Activated CD4-positive, alpha-beta T cell treated with anti-CD3 and anti-CD28 coated beads, Interleukin-2, Interleukin-6, amounts not matched to agents 100 ng/mL and 50 ng/mL, durations not matched to agents 16 hours and 8 hours (primary cell): Measurements from ENCODE around the gene ANKRD33.

Source experiments
- DNase-seq: peaks from one replicate; pipeline ENCODE4 v3.0.0-alpha.2; 2020

Gene ANKRD33

DNA sequence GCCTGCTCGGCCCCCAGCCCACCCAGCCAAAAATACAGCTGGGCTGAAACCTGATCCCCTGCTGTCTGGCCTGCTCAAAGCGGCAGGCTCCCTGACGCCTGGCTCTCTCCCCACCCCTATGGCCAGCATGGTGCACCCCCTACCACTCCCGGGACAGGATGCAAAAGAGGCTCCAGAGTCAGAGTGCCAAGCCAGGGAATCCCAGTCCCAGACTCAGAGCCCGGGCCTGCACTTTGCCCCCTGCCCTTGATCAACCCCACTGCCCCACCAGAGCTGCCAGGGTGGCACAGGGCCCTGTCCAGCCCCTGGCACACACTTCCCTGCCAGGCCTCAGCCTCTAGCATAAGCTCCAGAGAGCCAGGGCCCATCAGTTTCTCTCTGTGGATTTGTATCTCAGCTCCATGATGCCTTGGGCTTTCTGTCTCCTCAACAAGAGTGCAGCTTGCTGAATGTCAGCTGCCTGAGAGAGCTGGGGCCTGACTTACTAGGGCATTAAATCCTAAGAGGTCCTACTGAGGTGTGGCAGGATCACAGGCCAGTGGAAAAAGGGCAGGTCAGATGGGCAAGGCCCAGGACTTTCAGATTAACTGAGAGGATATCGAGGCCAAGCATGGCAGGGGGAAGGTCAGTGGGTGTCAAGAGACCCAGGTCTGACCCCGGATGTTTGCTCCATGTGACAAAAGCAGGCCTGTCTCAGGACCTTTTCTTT lies 33.3 kb downstream of the ANKRD33 start:
- no peak for DNase-seq

GRCh38 chr12:51922146-51922545 lies 34.2 kb downstream of the ANKRD33 start:
- DNase-seq = no peak

DNA sequence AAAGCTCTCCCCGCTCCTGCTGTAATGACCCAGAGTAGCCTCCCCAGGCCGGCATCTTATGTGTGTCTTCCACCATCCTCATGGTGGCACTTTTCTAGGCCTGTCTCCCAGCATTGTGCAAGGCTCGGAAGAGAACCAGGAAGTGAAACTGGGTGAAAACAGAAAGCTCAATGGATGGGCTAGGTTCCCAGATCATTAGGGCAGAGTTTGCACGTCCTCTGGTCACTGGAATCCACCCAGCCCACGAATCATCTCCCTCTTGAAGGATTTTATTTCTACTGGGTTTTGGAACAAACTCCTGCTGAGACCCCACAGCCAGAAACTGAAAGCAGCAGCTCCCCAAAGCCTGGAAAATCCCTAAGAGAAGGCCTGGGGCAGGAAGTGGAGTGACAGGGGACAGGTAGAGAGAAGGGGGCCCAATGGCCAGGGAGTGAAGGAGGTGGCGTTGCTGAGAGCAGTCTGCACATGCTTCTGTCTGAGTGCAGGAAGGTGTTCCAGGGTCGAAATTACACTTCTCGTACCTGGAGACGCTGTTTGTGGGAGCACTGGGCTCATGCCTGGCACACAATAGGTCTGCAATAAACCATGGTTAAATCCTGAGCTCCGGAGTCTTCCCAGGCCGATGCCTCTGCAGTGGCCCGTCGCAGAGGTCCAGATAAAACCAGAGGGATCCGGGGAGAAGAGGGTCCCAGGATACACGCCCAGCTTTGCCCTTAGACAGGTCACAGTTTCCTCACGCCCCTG lies 35.0 kb downstream of the ANKRD33 start:
- DNase-seq = no peak

DNA sequence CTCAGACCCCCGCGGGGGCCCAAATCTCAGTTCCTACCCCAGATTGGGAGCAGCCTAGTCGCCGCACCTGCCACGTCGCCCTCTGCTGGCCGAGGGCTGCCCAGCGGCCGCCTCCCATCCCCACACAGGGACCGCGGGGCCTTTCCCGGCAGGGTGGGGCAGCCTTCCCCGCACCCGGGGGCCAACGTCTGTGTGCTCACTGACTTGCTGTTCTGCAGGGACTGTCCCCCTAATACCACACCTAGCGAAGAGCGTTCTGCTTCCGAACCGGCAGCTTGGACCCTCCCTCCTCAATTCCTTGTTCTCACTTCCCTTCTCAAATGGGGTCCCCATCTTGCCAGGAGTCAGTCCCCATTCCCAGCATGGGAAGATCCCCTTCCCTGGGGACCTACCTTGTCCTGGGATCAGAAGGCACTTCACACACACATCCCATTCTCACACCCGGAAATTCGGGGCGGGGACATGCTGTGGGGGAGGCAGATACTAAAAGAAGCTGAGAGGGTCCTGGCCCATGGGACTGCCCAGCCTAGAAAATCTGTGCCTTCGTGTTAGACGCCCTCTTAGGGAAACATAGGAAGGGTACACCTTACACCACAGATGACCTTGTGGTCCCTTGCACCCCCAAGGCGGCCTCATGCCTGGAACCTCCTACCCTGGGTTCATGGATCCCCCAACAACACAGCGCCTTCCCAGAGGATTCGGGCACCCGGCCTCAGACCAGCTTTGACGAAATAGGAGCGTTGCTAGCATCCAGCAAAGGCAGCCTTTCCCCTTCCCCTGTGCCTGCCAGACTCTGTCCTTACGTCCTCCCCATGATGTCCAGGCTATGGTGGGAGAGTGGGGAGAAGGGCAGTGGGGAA lies 35.8 kb downstream of the ANKRD33 start:
- peak; percentile 57 for DNase-seq

DNA sequence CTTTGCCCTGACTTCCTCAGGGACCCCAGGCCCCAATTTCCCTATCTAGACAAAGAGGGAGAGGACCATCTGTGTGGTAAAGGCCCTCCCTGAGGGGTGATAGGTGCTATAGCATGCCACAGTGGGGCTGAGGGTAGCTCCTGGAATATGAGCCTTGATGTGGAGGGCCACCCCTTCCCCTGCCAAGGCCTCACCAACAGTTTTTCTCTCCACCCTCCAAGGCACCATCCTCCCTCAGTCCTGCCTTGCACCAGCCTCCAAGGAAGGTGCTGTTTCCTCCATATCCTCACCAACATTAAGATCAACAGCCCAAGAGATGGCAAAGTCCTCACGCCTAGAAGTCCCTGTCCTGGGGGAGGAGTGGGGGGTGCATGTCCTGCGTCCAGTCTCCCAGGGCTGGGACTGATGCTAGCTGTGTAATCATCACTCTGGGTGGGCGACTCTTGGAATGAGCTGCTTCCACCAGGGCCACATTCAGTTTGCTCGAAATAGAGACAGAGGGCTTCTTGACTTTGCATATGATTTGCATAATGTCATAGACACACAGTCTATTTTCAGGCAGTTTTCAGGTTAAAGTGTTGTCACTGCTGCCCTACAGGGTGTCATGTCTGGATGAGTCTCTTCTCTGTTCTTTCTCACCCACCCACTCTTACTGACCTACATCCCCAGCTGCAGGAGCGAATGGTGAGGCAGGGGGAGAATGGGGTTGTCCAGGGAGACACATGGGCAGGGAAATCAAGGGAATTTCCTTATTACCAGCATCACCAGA lies 36.8 kb downstream of the ANKRD33 start:
- no peak for DNase-seq

DNA sequence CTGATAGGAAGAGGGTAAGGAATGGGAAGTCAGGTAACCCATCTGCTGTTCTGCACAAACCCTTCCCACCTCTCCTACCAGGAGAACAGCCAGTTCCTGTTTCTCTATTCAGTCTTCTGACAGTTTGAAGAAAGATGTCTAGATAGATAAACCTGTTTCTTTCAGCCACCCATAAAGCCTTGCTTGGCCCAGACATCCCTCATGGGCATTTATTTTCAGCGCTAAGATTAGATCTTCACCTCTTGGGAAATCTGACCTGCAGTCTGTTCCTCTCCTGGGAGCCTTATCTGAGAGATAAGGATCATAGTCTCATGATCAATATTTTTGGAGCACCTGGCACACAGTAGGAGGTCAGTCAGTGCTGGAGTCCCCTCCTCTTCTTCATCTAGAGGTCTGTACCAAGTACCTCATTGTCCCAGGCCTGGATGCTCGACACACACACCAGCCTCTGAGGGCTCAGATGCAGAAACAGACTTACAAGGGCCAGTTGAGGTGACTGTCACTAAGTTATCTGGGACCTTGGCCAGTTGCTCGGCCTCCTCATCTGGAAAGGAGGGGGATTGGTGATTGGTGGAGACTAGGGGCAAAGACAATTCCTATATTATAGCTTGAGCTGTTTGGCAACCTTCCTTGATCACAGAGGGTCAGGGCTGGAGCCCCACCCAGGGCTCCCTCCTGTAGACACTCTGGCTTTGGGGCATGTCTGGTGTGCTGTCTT lies 37.6 kb downstream of the ANKRD33 start:
- DNase-seq = no peak

DNA sequence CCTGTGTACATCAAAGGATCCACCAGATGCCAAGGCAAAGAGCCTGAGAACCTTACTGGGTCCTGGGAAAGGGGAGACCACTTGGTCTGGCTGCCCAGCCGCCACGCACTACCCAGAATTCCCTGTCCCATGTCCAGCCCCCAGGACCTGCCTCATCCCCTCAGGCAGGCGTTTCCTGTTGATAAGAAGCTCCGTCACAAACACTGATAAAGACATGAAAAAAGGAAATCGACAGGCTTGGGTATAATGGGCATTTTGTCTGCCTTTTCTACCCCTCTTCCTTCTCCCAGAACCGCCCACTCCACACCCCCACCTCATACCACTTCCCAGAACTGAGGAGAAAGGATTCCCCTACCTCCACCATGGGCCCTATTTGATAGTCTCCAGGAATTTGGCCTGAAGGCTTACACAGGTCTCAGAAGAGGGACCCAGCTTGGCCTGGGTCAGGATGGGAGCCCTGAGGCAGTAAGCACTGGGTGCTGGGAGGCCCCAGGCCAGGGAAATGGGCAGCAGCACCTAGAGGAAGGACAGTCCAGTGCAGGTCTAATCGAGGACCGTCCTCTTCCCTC lies 38.2 kb downstream of the ANKRD33 start:
- no peak for DNase-seq

DNA sequence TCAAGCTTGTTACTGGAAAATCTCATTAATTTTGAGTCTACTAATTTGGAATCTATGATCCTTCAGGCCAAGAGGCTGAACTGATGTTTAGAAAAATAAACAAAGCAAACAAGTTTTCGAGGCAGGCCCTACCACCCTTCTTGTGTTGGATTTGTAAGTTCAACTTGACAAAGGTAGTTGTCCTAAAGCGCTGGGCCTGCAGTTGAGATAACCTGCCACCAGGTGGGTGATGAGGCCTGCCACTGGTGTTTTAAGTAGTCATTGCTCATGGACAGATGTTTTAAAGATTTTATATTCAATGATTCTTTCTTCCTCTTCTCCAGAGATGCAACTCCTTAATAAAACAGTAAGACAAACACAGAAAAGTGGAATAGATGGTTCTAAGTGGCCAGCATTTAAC lies 38.8 kb downstream of the ANKRD33 start:
- DNase-seq = peak; percentile 49

DNA sequence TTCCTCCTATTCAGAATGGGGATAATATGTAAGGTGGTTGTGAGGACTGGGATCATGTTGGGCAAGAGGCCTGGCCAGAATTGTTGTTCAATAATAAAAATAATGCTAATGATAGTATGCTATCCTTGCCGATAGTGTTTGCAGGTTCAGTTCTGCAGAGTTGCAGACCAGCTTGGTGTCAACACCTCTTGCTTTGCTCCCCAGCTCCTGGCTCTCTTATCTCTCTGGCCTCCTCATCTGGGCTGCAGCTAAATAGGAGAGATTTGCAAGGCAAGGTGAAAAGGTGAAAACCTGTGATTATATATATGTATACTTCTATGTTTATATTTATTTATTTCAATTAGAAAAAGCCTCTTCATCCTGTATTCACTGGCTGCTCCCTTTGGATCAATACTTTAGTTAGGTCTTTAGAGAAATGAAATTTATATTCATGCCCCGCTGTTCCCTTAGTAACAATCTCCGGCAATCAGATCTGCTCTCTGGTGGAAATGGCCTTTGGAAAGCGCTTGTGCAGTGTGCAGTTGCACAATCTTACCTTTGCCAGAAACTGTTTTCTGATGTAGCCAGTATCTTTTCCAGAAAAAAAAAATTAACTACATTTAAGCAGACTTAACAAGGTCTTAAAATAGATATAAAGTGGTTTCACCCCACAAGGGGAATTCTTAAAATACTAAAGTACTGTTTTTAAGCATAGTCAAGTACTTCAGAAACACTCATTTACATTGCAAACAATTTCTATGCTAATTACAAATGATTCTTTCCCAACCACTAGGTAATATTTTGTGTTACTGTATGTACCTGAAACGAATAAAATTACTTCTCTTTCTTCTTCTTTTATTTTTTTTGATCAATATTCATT lies 44.5 kb downstream of the ANKRD33 start:
- no peak for DNase-seq

- DNase-seq = no peak
Measured at GRCh38 chr12:51934080-51934479, 46.2 kb downstream of the ANKRD33 start.

- DNase-seq = no peak
Measured at GRCh38 chr12:51937926-51938325, 50.0 kb downstream of the ANKRD33 start.

GRCh38 chr12:51938726-51939125 lies 50.8 kb downstream of the ANKRD33 start:
- DNase-seq = no peak

- no peak for DNase-seq
Measured at GRCh38 chr12:51941011-51941581, 53.2 kb downstream of the ANKRD33 start.
